ENCODE results near the gene UXS1.

UXS1 gene

GRCh38 chr2:106098664-106099063 is 95.4 kb downstream of the UXS1 start:
- Mint-ChIP-seq H3K27me3 (ENCODE audit: low read depth, poor library complexity) (peaks cover 3% of the 10 kb centered on the region), H3K9me3 (no peaks in the 10 kb centered on the region), H3K4me1 (peaks cover 51% of the 10 kb centered on the region), H3K36me3 (ENCODE audit: low read depth) (peaks cover 49% of the 10 kb centered on the region), H3K27ac (no peak overlapping the region), H3K4me3 (no peak overlapping the region)
- DNase-seq, result no peak
- TF ChIP-seq CTCF (IDR thresholded peaks at IDR 0.05), result no peak

- peaks cover 55% of the 10 kb centered on the region for H3K36me3 Mint-ChIP-seq (ENCODE audit: low read depth)
- TF ChIP-seq CTCF (IDR thresholded peaks at IDR 0.05), result peak; percentile 44
- H3K27me3 Mint-ChIP-seq (ENCODE audit: low read depth, poor library complexity), result peaks cover 3% of the 10 kb centered on the region
- peak overlapping the region; percentile 32 for H3K27ac Mint-ChIP-seq
- H3K9me3 Mint-ChIP-seq, result no peaks in the 10 kb centered on the region
- no peak overlapping the region for H3K4me3 Mint-ChIP-seq
- H3K4me1 Mint-ChIP-seq, result peaks cover 51% of the 10 kb centered on the region
- peak; percentile 19 for DNase-seq
Measured at GRCh38 chr2:106098081-106098480, 96.0 kb downstream of the UXS1 start.

DNA sequence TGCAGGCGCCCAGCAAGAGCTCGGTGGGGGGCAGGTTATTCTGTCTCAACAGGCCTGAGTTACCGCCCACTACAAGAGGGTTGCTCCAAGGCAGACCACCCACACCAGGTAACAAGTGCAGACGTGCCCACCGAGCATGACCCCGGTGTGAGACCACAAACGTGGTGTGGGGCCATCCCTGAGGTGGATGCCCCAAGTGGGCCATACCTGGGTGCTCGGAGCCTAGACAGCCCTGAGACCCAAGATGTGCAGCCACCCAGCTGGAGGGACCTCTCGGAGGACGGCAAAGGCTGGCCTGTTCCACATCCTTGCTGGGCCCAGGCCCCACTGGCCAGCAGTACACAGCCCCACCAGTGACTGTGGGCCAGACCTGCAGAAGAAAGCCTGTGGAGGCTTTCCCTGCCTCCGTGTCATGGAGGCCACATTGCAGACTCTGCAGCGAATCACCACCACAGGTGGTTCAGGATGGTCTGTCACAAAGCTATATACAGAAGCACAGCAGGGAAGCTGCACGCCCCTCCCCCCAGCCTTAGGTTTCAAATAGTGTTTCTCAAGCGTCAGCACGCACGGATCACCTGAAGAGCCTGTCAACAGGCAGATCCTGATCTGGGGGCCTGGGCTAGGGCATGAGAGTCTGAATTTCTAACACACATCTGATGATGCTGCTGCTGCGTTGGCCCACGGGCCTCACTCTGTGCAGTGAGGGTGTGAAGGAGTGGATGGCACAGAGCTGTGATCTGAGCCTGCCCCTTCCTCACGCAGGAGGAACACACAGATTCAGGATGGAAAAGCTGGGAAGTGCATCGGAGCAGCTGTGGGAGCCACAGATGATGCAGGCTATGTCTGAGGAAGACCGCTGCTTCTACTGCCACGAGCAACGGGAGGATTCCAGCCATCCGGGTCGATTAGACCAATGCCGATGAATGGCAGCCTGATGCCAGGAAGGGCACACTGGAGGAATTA is 96.8 kb downstream of the UXS1 start:
- no peak for TF ChIP-seq CTCF (IDR thresholded peaks at IDR 0.05)
- H3K4me3 Mint-ChIP-seq, result no peak overlapping the region
- H3K36me3 Mint-ChIP-seq (ENCODE audit: low read depth), result peaks cover 62% of the 10 kb centered on the region
- DNase-seq, result no peak
- no peak overlapping the region for H3K27ac Mint-ChIP-seq
- H3K27me3 Mint-ChIP-seq (ENCODE audit: low read depth, poor library complexity), result no peaks in the 10 kb centered on the region
- H3K9me3 Mint-ChIP-seq, result no peaks in the 10 kb centered on the region
- H3K4me1 Mint-ChIP-seq, result peaks cover 44% of the 10 kb centered on the region

- H3K27ac Mint-ChIP-seq, result peak overlapping the region; percentile 7
- no peaks in the 10 kb centered on the region for H3K27me3 Mint-ChIP-seq (ENCODE audit: low read depth, poor library complexity)
- H3K4me1 Mint-ChIP-seq, result peaks cover 35% of the 10 kb centered on the region
- peaks cover 69% of the 10 kb centered on the region for H3K36me3 Mint-ChIP-seq (ENCODE audit: low read depth)
- no peaks in the 10 kb centered on the region for H3K9me3 Mint-ChIP-seq
- TF ChIP-seq CTCF (IDR thresholded peaks at IDR 0.05), result no peak
- H3K4me3 Mint-ChIP-seq, result no peak overlapping the region
- DNase-seq, result no peak
Measured at GRCh38 chr2:106096299-106097037, 97.6 kb downstream of the UXS1 start.

DNA sequence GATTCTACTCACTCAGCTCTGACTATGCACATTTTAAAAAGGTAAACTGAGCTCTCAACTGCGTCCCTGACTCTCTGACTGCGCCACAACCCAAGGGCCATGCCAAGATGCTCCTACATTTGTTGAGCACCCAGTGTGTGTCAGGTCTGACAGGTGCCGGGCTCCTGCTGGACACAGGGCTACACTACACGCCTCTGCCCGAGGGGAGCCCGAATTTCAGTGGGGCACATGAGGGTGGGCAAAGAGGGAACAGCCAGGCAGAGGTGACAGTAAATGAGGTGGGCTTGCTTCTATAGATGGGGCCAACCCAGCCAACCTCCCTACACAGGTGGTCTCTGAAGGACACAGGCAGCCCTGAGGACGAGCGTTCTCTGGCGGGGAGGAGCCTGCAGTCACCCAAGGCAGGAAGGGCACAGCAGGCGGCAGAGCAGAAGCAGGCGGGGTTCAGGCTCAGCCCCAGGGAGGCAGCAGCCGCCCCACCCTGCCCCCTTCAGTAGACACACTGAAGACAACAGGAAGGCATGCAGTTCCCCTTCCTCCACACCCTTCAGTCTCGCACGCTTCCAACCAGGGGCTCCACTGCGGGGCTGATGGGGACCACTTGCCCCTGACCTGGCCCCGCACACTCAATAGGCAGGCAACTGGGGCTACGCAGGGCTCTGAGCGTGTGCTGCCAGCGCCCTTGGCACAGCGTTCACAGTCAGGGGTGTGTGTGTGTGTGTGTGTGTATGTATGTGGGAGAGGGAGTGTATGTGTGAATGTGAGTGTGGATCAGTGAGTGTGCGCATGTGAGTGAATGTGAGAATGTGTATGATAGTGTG is 98.4 kb downstream of the UXS1 start:
- Mint-ChIP-seq H3K9me3 (no peaks in the 10 kb centered on the region), H3K4me3 (no peak overlapping the region), H3K27ac (peak overlapping the region; percentile 7), H3K27me3 (ENCODE audit: low read depth, poor library complexity) (no peaks in the 10 kb centered on the region), H3K4me1 (peaks cover 27% of the 10 kb centered on the region), H3K36me3 (ENCODE audit: low read depth) (peaks cover 69% of the 10 kb centered on the region)
- no peak for TF ChIP-seq CTCF (IDR thresholded peaks at IDR 0.05)
- no peak for DNase-seq
